KMS-11 (cell line): ENCODE measurements around the gene ADGRB2.

Source experiments
- H2AFZ ChIP-seq: fragments of 200-600 bp; sonication (generic); 2 replicates; pipeline ENCODE4 v1.6.1; 2016; ENCODE audit warnings: antibody characterized with exemption, mixed run types, low read depth
- H3K27ac ChIP-seq: fragments of 200-600 bp; sonication (generic); 2 replicates; pipeline ENCODE4 v1.6.1; 2016; ENCODE audit warnings: mild to moderate bottlenecking, mixed run types
- H3K27me3 ChIP-seq: fragments of 200-600 bp; sonication (generic); 2 replicates; pipeline ENCODE4 v1.6.1; 2017; ENCODE audit warnings: mild to moderate bottlenecking, low read depth, mixed run types, moderate library complexity; ENCODE audit not compliant: insufficient read depth
- H3K36me3 ChIP-seq: fragments of 200-600 bp; sonication (generic); 2 replicates; pipeline ENCODE4 v1.6.1; 2017; ENCODE audit warnings: mild to moderate bottlenecking, mixed run types; ENCODE audit not compliant: insufficient read depth
- H3K4me1 ChIP-seq: fragments of 200-600 bp; sonication (generic); 2 replicates; pipeline ENCODE4 v1.6.1; 2016; ENCODE audit warnings: mild to moderate bottlenecking, low read depth, mixed run types; ENCODE audit not compliant: poor library complexity, severe bottlenecking
- H3K4me2 ChIP-seq: fragments of 200-600 bp; sonication (generic); 2 replicates; pipeline ENCODE4 v1.7.0; 2016; ENCODE audit warnings: mild to moderate bottlenecking, mixed run types
- H3K4me3 ChIP-seq: fragments of 200-600 bp; sonication (generic); IDR thresholded peaks from 2 replicates; pipeline ENCODE4 v1.6.1; 2017; ENCODE audit warnings: low read depth, low read length, mixed read lengths; ENCODE audit not compliant: insufficient read depth
- H3K79me2 ChIP-seq: fragments of 200-600 bp; sonication (generic); 2 replicates; pipeline ENCODE4 v1.6.1; 2016; ENCODE audit warnings: low read depth, mixed run types; ENCODE audit not compliant: insufficient read depth
- H3K9ac ChIP-seq: fragments of 200-600 bp; sonication (generic); 2 replicates; pipeline ENCODE4 v1.6.1; 2016; ENCODE audit warnings: mild to moderate bottlenecking, mixed run types
- H4K20me1 ChIP-seq: fragments of 200-600 bp; sonication (generic); 2 replicates; pipeline ENCODE4 v1.6.1; 2016; ENCODE audit warnings: mild to moderate bottlenecking, mixed run types; ENCODE audit not compliant: insufficient read depth
- TF ChIP-seq, protein P1 (sequence below): fragments of 200-600 bp; sonication (generic); conservative IDR thresholded peaks from 2 replicates; pipeline ENCODE4 v1.6.1; 2017; ENCODE audit warnings: low read depth, mild to moderate bottlenecking, antibody characterized with exemption, low read length, moderate library complexity, mixed read lengths

Gene ADGRB2

DNA sequence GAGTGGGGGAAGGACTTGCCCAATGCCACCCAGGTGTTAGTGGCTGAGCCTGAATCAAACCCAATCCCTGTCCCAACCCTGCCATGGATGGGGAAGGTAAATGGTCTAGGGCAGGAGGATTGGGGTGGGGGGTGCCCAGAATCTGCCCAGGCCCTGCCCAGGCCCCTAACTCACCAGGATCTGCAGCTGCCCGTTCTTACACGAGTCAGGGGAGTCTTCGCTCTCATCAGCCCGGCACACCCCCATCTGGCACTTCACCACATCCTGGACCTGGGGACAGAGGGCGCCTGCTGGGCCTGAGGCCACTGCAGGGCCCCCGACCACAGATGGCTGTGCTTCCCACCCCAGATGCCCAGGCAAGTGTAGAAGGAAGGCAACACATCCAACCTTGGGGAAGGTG, 31.8 kb downstream of the ADGRB2 start:
- Histone ChIP-seq H2AFZ (no peak overlapping the region), H3K9ac (no peak overlapping the region), H3K27me3 (peaks cover 24% of the 10 kb centered on the region; the same call in 1 of the 2 replicates), H3K27ac (no peak overlapping the region), H3K36me3 (no peaks in the 10 kb centered on the region), H4K20me1 (no peaks in the 10 kb centered on the region), H3K4me1 (no peaks in the 10 kb centered on the region), H3K79me2 (no peaks in the 10 kb centered on the region), H3K4me3 (no peak overlapping the region), H3K4me2 (no peak overlapping the region)
- TF ChIP-seq, protein P1, sequence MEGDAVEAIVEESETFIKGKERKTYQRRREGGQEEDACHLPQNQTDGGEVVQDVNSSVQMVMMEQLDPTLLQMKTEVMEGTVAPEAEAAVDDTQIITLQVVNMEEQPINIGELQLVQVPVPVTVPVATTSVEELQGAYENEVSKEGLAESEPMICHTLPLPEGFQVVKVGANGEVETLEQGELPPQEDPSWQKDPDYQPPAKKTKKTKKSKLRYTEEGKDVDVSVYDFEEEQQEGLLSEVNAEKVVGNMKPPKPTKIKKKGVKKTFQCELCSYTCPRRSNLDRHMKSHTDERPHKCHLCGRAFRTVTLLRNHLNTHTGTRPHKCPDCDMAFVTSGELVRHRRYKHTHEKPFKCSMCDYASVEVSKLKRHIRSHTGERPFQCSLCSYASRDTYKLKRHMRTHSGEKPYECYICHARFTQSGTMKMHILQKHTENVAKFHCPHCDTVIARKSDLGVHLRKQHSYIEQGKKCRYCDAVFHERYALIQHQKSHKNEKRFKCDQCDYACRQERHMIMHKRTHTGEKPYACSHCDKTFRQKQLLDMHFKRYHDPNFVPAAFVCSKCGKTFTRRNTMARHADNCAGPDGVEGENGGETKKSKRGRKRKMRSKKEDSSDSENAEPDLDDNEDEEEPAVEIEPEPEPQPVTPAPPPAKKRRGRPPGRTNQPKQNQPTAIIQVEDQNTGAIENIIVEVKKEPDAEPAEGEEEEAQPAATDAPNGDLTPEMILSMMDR = no peak

DNA sequence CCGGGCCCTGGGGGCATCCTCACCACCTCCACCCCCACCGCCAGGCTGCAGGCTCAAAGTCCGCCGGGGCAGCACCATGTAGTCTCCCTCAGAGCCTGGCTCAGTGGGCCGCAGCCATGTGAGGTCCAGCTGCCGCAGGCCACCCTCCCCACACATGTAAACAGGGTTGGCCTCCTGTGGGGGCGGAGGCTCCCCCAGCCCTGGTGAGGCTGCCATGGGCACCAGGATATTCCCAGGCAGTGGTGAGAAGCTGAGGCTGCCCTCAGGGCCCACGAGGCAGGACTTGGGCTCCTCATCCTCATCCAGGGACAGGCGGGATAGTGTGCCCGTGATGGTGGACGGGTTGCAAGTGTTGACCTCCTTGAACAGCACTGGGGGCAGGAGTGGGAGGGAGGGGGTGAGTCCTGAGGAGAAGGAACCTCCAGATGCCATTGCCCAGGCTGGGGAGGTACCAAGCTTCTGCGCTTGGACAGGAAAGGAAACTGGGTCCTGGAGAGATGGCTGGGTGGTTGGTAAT, 33.0 kb downstream of the ADGRB2 start:
- no peak overlapping the region for H3K9ac ChIP-seq
- TF ChIP-seq, protein P1 = no peak
- H3K36me3 ChIP-seq = no peaks in the 10 kb centered on the region
- H4K20me1 ChIP-seq = no peaks in the 10 kb centered on the region
- peaks cover 31% of the 10 kb centered on the region; the same call in 1 of the 2 replicates for H3K27me3 ChIP-seq
- peaks cover 3% of the 10 kb centered on the region for H3K4me1 ChIP-seq
- H2AFZ ChIP-seq = no peak overlapping the region
- H3K4me2 ChIP-seq = no peak overlapping the region
- no peak overlapping the region for H3K27ac ChIP-seq
- H3K4me3 ChIP-seq = no peak overlapping the region
- no peaks in the 10 kb centered on the region for H3K79me2 ChIP-seq

DNA sequence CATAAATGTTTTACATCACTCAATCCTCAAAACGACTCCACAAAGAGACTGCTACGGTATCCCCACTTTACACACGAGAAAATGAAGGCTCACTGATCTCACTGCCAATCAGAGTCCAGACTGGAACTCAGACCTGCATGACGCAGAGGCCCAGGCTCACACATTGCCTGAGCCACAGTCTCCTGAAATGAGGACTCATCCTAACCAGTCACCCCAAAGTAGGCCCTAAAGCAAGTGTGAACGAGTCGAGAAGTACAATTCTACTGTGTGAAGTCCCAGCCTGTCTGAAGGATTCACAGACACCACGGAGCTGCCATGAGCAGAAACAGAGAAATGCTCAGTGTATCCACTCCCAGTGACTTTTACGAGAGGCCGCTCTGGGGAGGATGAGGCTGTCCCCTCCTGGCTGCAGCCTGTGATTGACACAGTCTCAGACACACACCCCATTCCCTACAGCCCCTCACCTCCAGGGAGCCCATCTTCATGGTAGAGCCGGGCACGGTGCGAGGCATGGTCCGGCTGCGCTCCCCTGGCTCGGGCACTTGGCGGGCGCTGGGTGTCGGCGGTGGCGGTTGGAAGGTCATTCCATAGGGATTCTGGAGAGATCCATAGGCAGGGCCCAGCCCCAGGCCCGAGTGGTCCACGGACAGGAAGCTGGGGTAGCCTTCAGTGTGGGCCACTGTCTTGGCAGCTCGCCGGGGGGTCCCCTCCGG, 33.6 kb downstream of the ADGRB2 start:
- TF ChIP-seq, protein P1 = no peak
- Histone ChIP-seq H3K4me3 (no peak overlapping the region), H3K36me3 (no peaks in the 10 kb centered on the region), H3K9ac (no peak overlapping the region), H3K79me2 (no peaks in the 10 kb centered on the region), H4K20me1 (no peaks in the 10 kb centered on the region), H2AFZ (no peak overlapping the region), H3K27me3 (peaks cover 31% of the 10 kb centered on the region; the same call in 1 of the 2 replicates), H3K27ac (no peak overlapping the region), H3K4me1 (peaks cover 6% of the 10 kb centered on the region), H3K4me2 (no peak overlapping the region)

DNA sequence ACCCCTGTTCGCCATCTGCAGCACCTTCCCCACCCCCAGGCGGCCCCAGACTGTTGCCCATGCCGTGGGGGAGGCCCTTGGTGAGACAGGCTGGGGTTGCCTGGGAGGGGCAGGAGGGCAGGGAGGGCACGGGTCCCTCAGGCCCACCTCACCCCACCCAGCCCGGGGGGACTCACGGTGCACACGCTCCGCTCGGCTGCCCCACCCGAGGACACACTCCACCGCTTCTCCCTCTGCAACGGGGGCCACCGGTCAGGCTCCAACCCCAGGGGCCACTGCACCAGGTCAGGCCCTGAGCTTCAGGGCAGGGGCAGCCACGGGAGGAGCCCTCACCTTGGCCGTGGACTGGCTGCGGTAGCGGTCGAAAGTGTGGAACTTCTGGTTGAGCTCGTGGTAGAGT, 36.3 kb downstream of the ADGRB2 start:
- Histone ChIP-seq H3K36me3 (no peaks in the 10 kb centered on the region), H3K27ac (no peak overlapping the region), H3K79me2 (no peaks in the 10 kb centered on the region), H3K4me2 (no peak overlapping the region), H4K20me1 (no peaks in the 10 kb centered on the region), H3K4me1 (peaks cover 6% of the 10 kb centered on the region), H3K9ac (no peak overlapping the region), H3K27me3 (peaks cover 24% of the 10 kb centered on the region), H2AFZ (no peak overlapping the region), H3K4me3 (no peak overlapping the region)
- TF ChIP-seq, protein P1 = no peak
